Liver (tissue), 9 donors: ENCODE data around the gene RAPGEF6. TPM values are rescaled to one million over a fixed set of nuclear protein-coding genes. Genes with fewer than 3 reads are reported as not detected.
A peak's percentile ranks its signal among the peaks of the same experiment; 100 is the strongest.

Source experiments
- DNase-seq: peaks from one replicate; pipeline ENCODE4 v3.0.0-alpha.2; 2017; ENCODE audit warnings: low spot score
- H3K27ac ChIP-seq, 2 donors: one replicate each; pipeline ENCODE4 v1.7.0; 2013; ENCODE audit warnings: inconsistent platforms in 2 of 2, low read length in 2 of 2, control low read depth in 1 of 2, low read depth in 1 of 2, mild to moderate bottlenecking in 1 of 2
- H3K27me3 ChIP-seq, 4 donors: one replicate each; pipeline versions ENCODE4 v1.6.1 to v1.7.0; 2013; ENCODE audit warnings: low read length in 3 of 4, inconsistent platforms in 1 of 4, mild to moderate bottlenecking in 1 of 4, moderate library complexity in 1 of 4; ENCODE audit not compliant: control insufficient read depth in 4 of 4, insufficient read depth in 4 of 4
- H3K36me3 ChIP-seq, 4 donors: one replicate each; pipeline versions ENCODE4 v1.6.1 to v1.7.0; 2013; ENCODE audit warnings: low read length in 3 of 4, mild to moderate bottlenecking in 3 of 4, low read depth in 1 of 4, moderate library complexity in 1 of 4; ENCODE audit not compliant: control insufficient read depth in 4 of 4, insufficient read depth in 3 of 4
- H3K4me1 ChIP-seq, 4 donors: one replicate each; pipeline versions ENCODE4 v1.6.1 to v1.7.0; 2013; ENCODE audit warnings: low read length in 3 of 4, mild to moderate bottlenecking in 3 of 4, moderate library complexity in 1 of 4; ENCODE audit not compliant: control insufficient read depth in 4 of 4, insufficient read depth in 4 of 4
- H3K4me3 ChIP-seq, 3 donors: one replicate each; pipeline versions ENCODE4 v1.6.1 to v1.7.0; 2013; ENCODE audit warnings: low read length in 3 of 3, control low read depth in 1 of 3, low read depth in 1 of 3, mild to moderate bottlenecking in 1 of 3
- H3K9ac ChIP-seq, 2 donors: one replicate each; pipeline ENCODE4 v1.7.0; 2013; ENCODE audit warnings: low read length in 2 of 2, mild to moderate bottlenecking in 2 of 2, moderate library complexity in 2 of 2, control low read depth in 1 of 2, low read depth in 1 of 2
- H3K9me3 ChIP-seq, 4 donors: one replicate each; pipeline versions ENCODE4 v1.6.1 to v1.7.0; 2013; ENCODE audit warnings: low read length in 3 of 4; ENCODE audit not compliant: control insufficient read depth in 4 of 4
- CTCF ChIP-seq: fragments of 150-350 bp; IDR thresholded peaks from 2 replicates; pipeline ENCODE4 v1.5.1; 2017; ENCODE audit warnings: improper control_type of control experiment, low read depth, low read length; ENCODE audit not compliant: missing input control
- EGR1 ChIP-seq, 2 donors: IDR thresholded peaks; 2 replicates each; pipeline ENCODE4 v1.6.1; 2016 to 2018; ENCODE audit warnings: antibody characterized with exemption in 2 of 2, low read depth in 2 of 2
- FOXA2 ChIP-seq: IDR thresholded peaks from 2 replicates; pipeline ENCODE4 v1.6.1; 2016; ENCODE audit warnings: antibody characterized with exemption
- HNF4A ChIP-seq, 2 donors: conservative IDR thresholded peaks; 2 replicates each; pipeline ENCODE4 v1.6.1; 2016; ENCODE audit warnings: antibody characterized with exemption in 2 of 2, mild to moderate bottlenecking in 2 of 2
- JUND ChIP-seq, 2 donors: IDR thresholded peaks; 2 replicates each; pipeline ENCODE4 v1.6.1; 2016; ENCODE audit warnings: antibody characterized with exemption in 2 of 2
- RAD21 ChIP-seq, 2 donors: IDR thresholded peaks; 2 replicates each; pipeline ENCODE4 v1.6.1; 2016; ENCODE audit warnings: antibody characterized with exemption in 2 of 2, mild to moderate bottlenecking in 2 of 2
- REST ChIP-seq: IDR thresholded peaks from 2 replicates; pipeline ENCODE4 v1.6.1; 2016; ENCODE audit warnings: antibody characterized with exemption, mild to moderate bottlenecking
- RXRA ChIP-seq, 2 donors: IDR thresholded peaks; 2 replicates each; pipeline ENCODE4 v1.6.1; 2017 to 2018; ENCODE audit warnings: antibody characterized with exemption in 2 of 2, mild to moderate bottlenecking in 1 of 2
- SP1 ChIP-seq: IDR thresholded peaks from 2 replicates; pipeline ENCODE4 v1.6.1; 2018; ENCODE audit warnings: antibody characterized with exemption, mild to moderate bottlenecking
- YY1 ChIP-seq: IDR thresholded peaks from 2 replicates; pipeline ENCODE4 v1.6.1; 2016; ENCODE audit warnings: antibody characterized with exemption, mild to moderate bottlenecking
- WGBS: extraction: QIAGEN DNeasy Blood & Tissue Kit; methylation state at CpG from one replicate; pipeline ENCODE4 v1.1.7; 2013; 5-methylcytosine and 5-hydroxymethylcytosine counted together
- polyA plus RNA-seq, 2 donors: library from polyadenylated mRNA; stranded (reverse) in 1 of 2; unstranded in 1 of 2; fragments of 200-250 nt in 1 of 2; fragments of >200 nt in 1 of 2; fragmentation: Nextera tagmentation in 1 of 2; extraction: Ambion mirVana in 1 of 2; gene quantifications; one replicate each; pipeline versions ENCODE4 v1.2.1 to v1.2.3, GENCODE V29; 2013 to 2015
- total RNA-seq, 2 donors: library from RNA; depleted of rRNA; stranded (reverse); fragments of >200 nt; gene quantifications; one replicate each; pipeline ENCODE4 v1.2.3, GENCODE V29; 2014
- donor health status: healthy.
- donor health status: healthy.
- donor health status: healthy.
- donor health status: healthy.
- donor health status: healthy.

Gene RAPGEF6
- total and polyA plus RNA-seq, 4 donors, result 1.7 to 16.1 (median 8.6) TPM

DNA sequence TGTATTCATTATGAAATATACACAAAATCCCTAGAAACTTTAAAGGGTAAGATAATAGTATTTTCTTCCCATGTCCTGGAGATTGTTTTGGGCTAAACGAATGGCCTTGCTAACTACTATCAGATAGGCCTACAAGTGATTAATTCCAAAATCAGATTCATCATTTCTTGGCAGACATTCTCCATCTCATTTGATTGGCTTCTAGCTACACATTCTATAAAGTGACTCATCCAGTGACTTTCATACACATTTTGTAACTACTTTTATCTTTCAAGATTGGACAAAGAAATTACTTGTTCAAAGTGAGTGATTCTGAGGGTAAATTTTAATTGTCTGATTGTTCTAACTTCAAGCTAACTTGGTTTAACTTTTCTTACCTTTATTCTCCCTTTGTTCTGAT is 93.3 kb downstream of the RAPGEF6 start:
- peaks cover 3 to 26% (median 16%) of the 10 kb centered on the region in 4 donors for H3K4me1 ChIP-seq

GRCh38 chr5:131541071-131541470 is 94.0 kb downstream of the RAPGEF6 start:
- H3K4me3 ChIP-seq, result no peak overlapping the region
- peaks cover 3 to 26% (median 16%) of the 10 kb centered on the region in 4 donors for H3K4me1 ChIP-seq
- no peak overlapping the region for H3K27ac ChIP-seq
- TF ChIP-seq RAD21 (IDR thresholded peaks at IDR 0.05) (no peak), CTCF (no peak), JUND (IDR thresholded peaks at IDR 0.05) (no peak)
- no peak overlapping the region for H3K9ac ChIP-seq
- H3K36me3 ChIP-seq, result no peaks in the 10 kb centered on the region
- no peaks in the 10 kb centered on the region for H3K27me3 ChIP-seq
- DNase-seq, result no peak
- H3K9me3 ChIP-seq, result no peaks in the 10 kb centered on the region

More for the DNA sequence above, 93.3 kb downstream of the RAPGEF6 start:
- no peak for DNase-seq
- H3K27me3 ChIP-seq, result no peaks in the 10 kb centered on the region
- no peaks in the 10 kb centered on the region for H3K9me3 ChIP-seq
- H3K4me3 ChIP-seq, result no peak overlapping the region
- H3K36me3 ChIP-seq, result no peaks in the 10 kb centered on the region
- no peak overlapping the region for H3K9ac ChIP-seq
- no peak for TF ChIP-seq REST
- WGBS, result 91% methylated on average over 1 of the region's 1 CpG
- H3K27ac ChIP-seq, result no peak overlapping the region

- H3K36me3 ChIP-seq, result no peaks in the 10 kb centered on the region
- peaks cover 3 to 26% (median 16%) of the 10 kb centered on the region in 4 donors for H3K4me1 ChIP-seq
- no peak overlapping the region for H3K4me3 ChIP-seq
- no peaks in the 10 kb centered on the region for H3K9me3 ChIP-seq
- peak overlapping the region; percentile 6 to 40 for H3K27ac ChIP-seq
- no peak for DNase-seq
- H3K9ac ChIP-seq, result peak overlapping the region in 1 of 2 donors; percentile 43
- peak; percentile 12 for TF ChIP-seq FOXA2
- peak in 1 of 2 donors; percentile 26 for TF ChIP-seq JUND (IDR thresholded peaks at IDR 0.05)
- TF ChIP-seq YY1, result peak; percentile 28
- no peak for TF ChIP-seq SP1
- TF ChIP-seq RXRA (IDR thresholded peaks at IDR 0.05), result peak in 1 of 2 donors; percentile 44
- TF ChIP-seq EGR1 (IDR thresholded peaks at IDR 0.05; ENCODE audit: low read depth in 2 of 2), result no peak
- peak; percentile 75 to 85 for TF ChIP-seq HNF4A (conservative IDR thresholded peaks at IDR 0.05)
- H3K27me3 ChIP-seq, result no peaks in the 10 kb centered on the region
- 96% methylated on average over 1 of the region's 1 CpG for WGBS
These were observed 95.8 kb downstream of the RAPGEF6 start for GRCh38 chr5:131539251-131539650.
